Mesenchymal stem cell (in vitro differentiated cells and primary cell): ENCODE results near the gene PCAT6.
A peak's percentile ranks its signal among the peaks of the same experiment; 100 is the strongest.

Source experiments
- DNase-seq: peaks from one replicate; pipeline ENCODE4 v3.0.0-alpha.2; 2013
- H2AFZ ChIP-seq: one replicate; pipeline ENCODE4 v1.6.1; 2013; ENCODE audit warnings: low read depth, mild to moderate bottlenecking, control low read depth, inconsistent platforms, low read length, moderate library complexity
- H2AK5ac ChIP-seq: 2 replicates; pipeline ENCODE4 v1.6.1; 2013; ENCODE audit warnings: low read length, moderate library complexity, mild to moderate bottlenecking, inconsistent platforms; ENCODE audit not compliant: severe bottlenecking
- H2BK120ac ChIP-seq: one replicate; pipeline ENCODE4 v1.6.1; 2013; ENCODE audit warnings: low read depth, mild to moderate bottlenecking, inconsistent platforms, low read length, moderate library complexity
- H2BK12ac ChIP-seq, 2 experiments: one replicate each; pipeline ENCODE4 v1.6.1; 2013; ENCODE audit warnings: inconsistent platforms in 2 of 2, low read length in 2 of 2, mild to moderate bottlenecking in 2 of 2, moderate library complexity in 2 of 2, control low read depth in 1 of 2
- H2BK15ac ChIP-seq: one replicate; pipeline ENCODE4 v1.6.1; 2013; ENCODE audit warnings: mild to moderate bottlenecking, low read depth, inconsistent platforms; ENCODE audit not compliant: poor library complexity, severe bottlenecking
- H2BK5ac ChIP-seq: 2 replicates; pipeline ENCODE4 v1.6.1; 2013; ENCODE audit warnings: low read depth, mild to moderate bottlenecking, low read length, control low read depth, inconsistent platforms; ENCODE audit not compliant: poor library complexity, severe bottlenecking
- H3K14ac ChIP-seq, 2 experiments: one replicate each; pipeline ENCODE4 v1.6.1; 2013; ENCODE audit warnings: inconsistent platforms in 2 of 2, low read length in 2 of 2, control low read depth in 1 of 2, mild to moderate bottlenecking in 1 of 2, moderate library complexity in 1 of 2
- H3K18ac ChIP-seq, 2 experiments: one replicate each; pipeline ENCODE4 v1.6.1; 2013; ENCODE audit warnings: inconsistent platforms in 2 of 2, low read length in 2 of 2, control low read depth in 1 of 2, low read depth in 1 of 2, mild to moderate bottlenecking in 1 of 2
- H3K23ac ChIP-seq, 2 experiments: one replicate each; pipeline ENCODE4 v1.6.1; 2013; ENCODE audit warnings: inconsistent platforms in 2 of 2, low read length in 2 of 2, mild to moderate bottlenecking in 2 of 2, moderate library complexity in 2 of 2, control low read depth in 1 of 2
- H3K27ac ChIP-seq: 2 replicates; pipeline ENCODE4 v1.5.1; 2013; ENCODE audit warnings: mild to moderate bottlenecking, moderate library complexity, low read length, control low read depth, inconsistent platforms; ENCODE audit not compliant: poor library complexity, severe bottlenecking
- H3K27me3 ChIP-seq, 2 experiments: 2 replicates each; pipeline versions ENCODE4 v1.6.1 to v1.7.0; 2013; ENCODE audit warnings: low read length in 2 of 2, mild to moderate bottlenecking in 2 of 2, moderate library complexity in 2 of 2, control low read depth in 1 of 2, inconsistent platforms in 1 of 2; ENCODE audit not compliant: control insufficient read depth in 1 of 2, insufficient read depth in 1 of 2
- H3K36me3 ChIP-seq, 2 experiments: 2 replicates each; pipeline versions ENCODE4 v1.6.1 to v1.7.0; 2013; ENCODE audit warnings: low read length in 2 of 2, control low read depth in 1 of 2, inconsistent platforms in 1 of 2, low read depth in 1 of 2, mild to moderate bottlenecking in 1 of 2; ENCODE audit not compliant: insufficient read depth in 2 of 2, control insufficient read depth in 1 of 2
- H3K4ac ChIP-seq, 2 experiments: one replicate each; pipeline ENCODE4 v1.6.1; 2013; ENCODE audit warnings: inconsistent platforms in 2 of 2, low read length in 2 of 2, mild to moderate bottlenecking in 2 of 2, moderate library complexity in 2 of 2, control low read depth in 1 of 2, low read depth in 1 of 2
- H3K4me1 ChIP-seq: 2 replicates; pipeline ENCODE4 v1.6.1; 2013; ENCODE audit warnings: low read depth, low read length, control low read depth; ENCODE audit not compliant: control insufficient read depth, insufficient read depth
- H3K4me2 ChIP-seq: 2 replicates; pipeline ENCODE4 v1.6.1; 2013; ENCODE audit warnings: low read length, mild to moderate bottlenecking, inconsistent platforms; ENCODE audit not compliant: poor library complexity, severe bottlenecking
- H3K4me3 ChIP-seq, 2 experiments: 2 replicates each; pipeline versions ENCODE4 v1.5.1 to v1.7.0; 2013; ENCODE audit warnings: low read length in 2 of 2, mild to moderate bottlenecking in 2 of 2, control low read depth in 1 of 2, low read depth in 1 of 2; ENCODE audit not compliant: insufficient read depth in 1 of 2
- H3K79me1 ChIP-seq: replicated peaks from 2 replicates; pipeline ENCODE4 v1.6.1; 2013; ENCODE audit warnings: mild to moderate bottlenecking, control low read depth, low read length, inconsistent platforms; ENCODE audit not compliant: poor library complexity, severe bottlenecking
- H3K9ac ChIP-seq: 2 replicates; pipeline ENCODE4 v1.7.0; 2013; ENCODE audit warnings: mild to moderate bottlenecking, low read length, moderate library complexity
- H3K9me3 ChIP-seq: 2 replicates; pipeline ENCODE4 v1.7.0; 2013; ENCODE audit warnings: mild to moderate bottlenecking, low read length; ENCODE audit not compliant: control insufficient read depth
- H4K8ac ChIP-seq: one replicate; pipeline ENCODE4 v1.6.1; 2013; ENCODE audit warnings: inconsistent platforms, mild to moderate bottlenecking, low read length, moderate library complexity
- H4K91ac ChIP-seq: one replicate; pipeline ENCODE4 v1.6.1; 2013; ENCODE audit warnings: mild to moderate bottlenecking, low read length, inconsistent platforms
- WGBS: methylation state at CpG from one replicate; pipeline ENCODE4 v1.1.7; 2013; ENCODE audit warnings: mixed read lengths; 5-methylcytosine and 5-hydroxymethylcytosine counted together

PCAT6 gene

DNA sequence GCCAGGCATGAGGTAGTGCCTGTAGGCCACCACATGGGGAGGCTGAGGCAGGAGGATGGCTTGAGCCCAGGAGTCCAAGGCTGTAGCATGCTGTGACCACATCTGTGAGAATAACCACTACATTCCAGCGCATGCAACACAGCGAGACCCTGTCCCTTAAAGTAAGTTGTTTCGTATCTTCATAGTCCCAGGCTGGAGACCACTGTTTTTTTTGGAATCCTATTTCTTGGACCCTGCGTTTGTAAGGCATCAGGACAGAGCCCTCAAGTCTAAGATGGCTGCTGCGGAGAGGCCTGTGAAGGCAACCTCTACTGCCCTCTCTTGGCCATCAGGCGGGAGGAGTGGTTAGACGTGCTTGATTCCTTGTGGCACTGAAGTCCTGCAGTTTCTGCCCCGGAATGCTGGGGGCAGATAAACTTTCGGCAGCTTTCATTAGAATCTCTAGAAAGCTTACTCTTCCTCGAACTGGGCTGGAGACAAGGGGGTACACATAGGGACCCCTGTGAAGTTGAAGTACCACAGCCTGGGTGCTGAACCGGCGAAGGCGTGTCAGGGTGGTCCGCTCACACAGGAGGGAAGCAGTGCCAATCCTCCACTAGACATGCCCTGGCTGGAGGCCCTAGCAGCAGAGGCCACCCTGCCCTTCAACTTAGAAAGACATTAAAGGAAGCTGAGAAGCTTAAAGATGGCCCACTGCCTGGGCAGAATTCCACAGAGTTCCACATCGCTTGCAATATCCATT lies 41.6 kb downstream of the PCAT6 start:
- peaks cover 0 to 15% of the 10 kb centered on the region in 2 experiments for H3K27me3 ChIP-seq
- no peaks in the 10 kb centered on the region for H3K9me3 ChIP-seq
- H3K18ac ChIP-seq, result no peak overlapping the region
- peak overlapping the region; percentile 58 for H2AFZ ChIP-seq
- H2BK12ac ChIP-seq, result no peak overlapping the region
- H2BK120ac ChIP-seq, result no peak overlapping the region
- no peak overlapping the region for H2AK5ac ChIP-seq
- H3K36me3 ChIP-seq, result no peaks in the 10 kb centered on the region
- peak; percentile 62 for DNase-seq
- no peak overlapping the region for H3K23ac ChIP-seq
- no peak overlapping the region for H3K27ac ChIP-seq
- H3K9ac ChIP-seq, result no peak overlapping the region
- no peaks in the 10 kb centered on the region for H3K4me1 ChIP-seq
- H3K14ac ChIP-seq, result no peak overlapping the region
- no peak overlapping the region for H4K91ac ChIP-seq
- H3K4ac ChIP-seq, result no peak overlapping the region
- no peak overlapping the region for H3K4me2 ChIP-seq
- no peaks in the 10 kb centered on the region for H3K79me1 ChIP-seq
- H4K8ac ChIP-seq, result peak overlapping the region; percentile 12
- H2BK5ac ChIP-seq, result no peak overlapping the region
- 67% methylated on average over 15 of the region's 15 CpGs for WGBS
- no peak overlapping the region for H3K4me3 ChIP-seq
- H2BK15ac ChIP-seq, result no peak overlapping the region

DNA sequence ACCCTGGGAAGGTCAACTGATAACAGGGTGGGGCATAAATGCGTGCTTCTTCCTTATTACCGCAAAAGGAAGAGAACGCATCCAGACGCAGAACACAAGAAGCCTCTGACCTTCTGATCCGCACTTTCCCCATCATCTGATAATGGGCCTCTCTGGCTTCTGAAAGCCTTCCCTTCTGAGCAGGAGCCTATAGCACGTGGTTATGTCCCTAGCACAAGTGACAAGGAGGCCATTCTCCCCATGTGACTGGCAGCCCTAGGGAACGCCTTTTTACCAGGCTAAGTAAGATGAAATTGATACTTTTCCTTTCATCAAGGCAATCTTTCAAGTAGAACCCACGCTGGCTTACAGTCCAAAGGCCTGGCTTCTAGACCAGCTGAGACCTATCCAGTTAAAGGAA lies 44.0 kb downstream of the PCAT6 start:
- no peak for DNase-seq
- no peaks in the 10 kb centered on the region for H3K79me1 ChIP-seq
- H3K9ac ChIP-seq, result no peak overlapping the region
- WGBS, result 89% methylated on average over 8 of the region's 8 CpGs
- H2AK5ac ChIP-seq, result no peak overlapping the region
- H2BK12ac ChIP-seq, result no peak overlapping the region
- peaks cover 0 to 2% of the 10 kb centered on the region in 2 experiments for H3K27me3 ChIP-seq
- H3K4me1 ChIP-seq, result peaks cover 3% of the 10 kb centered on the region
- H2BK15ac ChIP-seq, result no peak overlapping the region
- H3K18ac ChIP-seq, result no peak overlapping the region
- no peak overlapping the region for H2BK120ac ChIP-seq
- H4K91ac ChIP-seq, result no peak overlapping the region
- H3K36me3 ChIP-seq, result peaks cover 0 to 3% of the 10 kb centered on the region in 2 experiments
- H3K4me2 ChIP-seq, result no peak overlapping the region
- H3K4me3 ChIP-seq, result no peak overlapping the region
- no peak overlapping the region for H3K23ac ChIP-seq
- H4K8ac ChIP-seq, result no peak overlapping the region
- no peak overlapping the region for H3K14ac ChIP-seq
- no peak overlapping the region for H3K4ac ChIP-seq
- no peaks in the 10 kb centered on the region for H3K9me3 ChIP-seq
- no peak overlapping the region for H2BK5ac ChIP-seq
- H3K27ac ChIP-seq, result no peak overlapping the region
- H2AFZ ChIP-seq, result no peak overlapping the region

DNA sequence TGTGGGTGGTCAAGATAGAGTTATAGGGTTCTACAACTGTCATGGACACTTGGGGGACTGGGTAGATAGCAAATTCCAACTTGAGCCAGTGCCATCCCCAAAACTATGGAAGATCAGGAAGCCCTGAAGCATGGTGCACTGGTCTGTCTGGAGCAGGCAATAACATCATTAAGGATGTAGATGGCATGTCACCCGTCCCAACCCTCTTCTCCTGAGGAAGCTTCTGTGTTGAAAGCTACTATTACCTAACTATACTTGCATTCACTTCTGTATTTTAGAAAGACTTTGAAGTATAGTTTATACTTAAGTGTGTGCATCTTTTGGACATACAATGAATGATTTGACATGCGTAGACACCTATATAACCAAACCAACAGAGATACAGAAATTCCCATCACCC lies 45.3 kb downstream of the PCAT6 start:
- H3K36me3 ChIP-seq, result peaks cover 0 to 3% of the 10 kb centered on the region in 2 experiments

DNA sequence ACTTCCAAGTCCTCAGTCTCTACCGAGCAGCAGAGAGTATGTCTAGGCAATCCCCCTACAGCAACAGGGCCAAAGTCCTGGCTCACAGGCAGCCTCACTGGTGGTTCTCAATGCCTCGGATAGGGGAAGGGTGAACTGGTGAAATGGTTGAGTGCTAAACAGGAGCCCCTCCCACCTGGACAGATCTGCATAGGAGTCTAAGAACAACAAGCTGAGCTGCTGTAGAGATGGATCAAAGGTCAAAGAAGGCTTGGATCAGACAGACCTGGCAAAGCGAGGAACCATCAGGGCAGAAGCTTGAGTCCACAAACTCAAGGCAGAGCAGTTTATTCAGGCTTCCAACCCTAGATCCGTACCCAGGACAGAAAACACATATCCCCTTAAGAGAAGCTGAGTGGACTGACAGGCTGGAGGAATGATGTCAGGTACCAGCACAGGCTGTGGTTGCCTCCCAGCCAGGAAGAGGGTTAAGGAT lies 46.4 kb downstream of the PCAT6 start:
- H2BK12ac ChIP-seq, result no peak overlapping the region
- no peak overlapping the region for H2AK5ac ChIP-seq
- no peak overlapping the region for H2AFZ ChIP-seq
- H3K14ac ChIP-seq, result no peak overlapping the region
- H3K4me1 ChIP-seq, result peaks cover 5% of the 10 kb centered on the region
- H3K4me3 ChIP-seq, result no peak overlapping the region
- no peak overlapping the region for H3K27ac ChIP-seq
- no peaks in the 10 kb centered on the region for H3K79me1 ChIP-seq
- no peak overlapping the region for H4K91ac ChIP-seq
- H4K8ac ChIP-seq, result no peak overlapping the region
- no peak for DNase-seq
- H3K4ac ChIP-seq, result no peak overlapping the region
- H3K4me2 ChIP-seq, result no peak overlapping the region
- no peak overlapping the region for H3K18ac ChIP-seq
- WGBS, result 65% methylated on average over 3 of the region's 4 CpGs
- no peak overlapping the region for H2BK5ac ChIP-seq
- peaks cover 0 to 2% of the 10 kb centered on the region in 2 experiments for H3K27me3 ChIP-seq
- H3K9me3 ChIP-seq, result no peaks in the 10 kb centered on the region
- no peak overlapping the region for H3K9ac ChIP-seq
- H3K36me3 ChIP-seq, result peaks cover 0 to 3% of the 10 kb centered on the region in 2 experiments
- H2BK120ac ChIP-seq, result no peak overlapping the region
- no peak overlapping the region for H3K23ac ChIP-seq
- no peak overlapping the region for H2BK15ac ChIP-seq

More for the DNA sequence above, 45.3 kb downstream of the PCAT6 start:
- no peaks in the 10 kb centered on the region for H3K79me1 ChIP-seq
- H2AK5ac ChIP-seq, result no peak overlapping the region
- H4K91ac ChIP-seq, result no peak overlapping the region
- no peak overlapping the region for H3K14ac ChIP-seq
- H3K4me3 ChIP-seq, result no peak overlapping the region
- H2BK15ac ChIP-seq, result no peak overlapping the region
- H3K9me3 ChIP-seq, result no peaks in the 10 kb centered on the region
- peaks cover 3% of the 10 kb centered on the region for H3K4me1 ChIP-seq
- WGBS, result 94% methylated on average over 1 of the region's 2 CpGs
- peaks cover 0 to 2% of the 10 kb centered on the region in 2 experiments for H3K27me3 ChIP-seq
- H4K8ac ChIP-seq, result no peak overlapping the region
- no peak overlapping the region for H3K4me2 ChIP-seq
- no peak overlapping the region for H2BK5ac ChIP-seq
- no peak overlapping the region for H2BK12ac ChIP-seq
- no peak overlapping the region for H3K4ac ChIP-seq
- no peak overlapping the region for H3K23ac ChIP-seq
- H2BK120ac ChIP-seq, result no peak overlapping the region
- H3K27ac ChIP-seq, result no peak overlapping the region
- no peak overlapping the region for H2AFZ ChIP-seq
- no peak overlapping the region for H3K18ac ChIP-seq
- no peak overlapping the region for H3K9ac ChIP-seq
- no peak for DNase-seq
